LNCAP (cell line): ENCODE data around the gene SPA17.

Experiments used
- CTCF ChIP-seq: fragments of 450-650 bp; IDR thresholded peaks from 2 replicates; pipeline ENCODE4 v1.5.1; 2017; ENCODE audit warnings: mild to moderate bottlenecking

SPA17 gene

GRCh38 chr11:124639186-124639585 is 34.5 kb upstream of the SPA17 start:
- no peak for TF ChIP-seq CTCF

GRCh38 chr11:124640666-124641065 is 33.0 kb upstream of the SPA17 start:
- TF ChIP-seq CTCF: no peak

- no peak for TF ChIP-seq CTCF
Measured at GRCh38 chr11:124642628-124643027, 31.1 kb upstream of the SPA17 start.

- TF ChIP-seq CTCF: no peak
Measured at GRCh38 chr11:124643042-124643604, 30.6 kb upstream of the SPA17 start.

- TF ChIP-seq CTCF: no peak
Measured at GRCh38 chr11:124643605-124644425, 29.9 kb upstream of the SPA17 start.

GRCh38 chr11:124644426-124645280 is 29.1 kb upstream of the SPA17 start:
- TF ChIP-seq CTCF: peak; percentile 90

- TF ChIP-seq CTCF: no peak
Measured at GRCh38 chr11:124646148-124646547, 27.6 kb upstream of the SPA17 start.
